HG02970 (cell line): ENCODE measurements around the gene SERPING1.

ENCODE experiments used
- ATAC-seq: cut with Tn5 transposase; IDR thresholded peaks from one replicate; pipeline ENCODE4 v1.9.1; 2021; ENCODE audit warnings: mild to moderate bottlenecking, moderate library complexity, moderate number of reproducible peaks; ENCODE audit not compliant: unreplicated experiment, low FRiP score

The SERPING1 gene

GRCh38 chr11:57596266-57596885, 1.1 kb upstream of the SERPING1 start:
- no peak for ATAC-seq

DNA sequence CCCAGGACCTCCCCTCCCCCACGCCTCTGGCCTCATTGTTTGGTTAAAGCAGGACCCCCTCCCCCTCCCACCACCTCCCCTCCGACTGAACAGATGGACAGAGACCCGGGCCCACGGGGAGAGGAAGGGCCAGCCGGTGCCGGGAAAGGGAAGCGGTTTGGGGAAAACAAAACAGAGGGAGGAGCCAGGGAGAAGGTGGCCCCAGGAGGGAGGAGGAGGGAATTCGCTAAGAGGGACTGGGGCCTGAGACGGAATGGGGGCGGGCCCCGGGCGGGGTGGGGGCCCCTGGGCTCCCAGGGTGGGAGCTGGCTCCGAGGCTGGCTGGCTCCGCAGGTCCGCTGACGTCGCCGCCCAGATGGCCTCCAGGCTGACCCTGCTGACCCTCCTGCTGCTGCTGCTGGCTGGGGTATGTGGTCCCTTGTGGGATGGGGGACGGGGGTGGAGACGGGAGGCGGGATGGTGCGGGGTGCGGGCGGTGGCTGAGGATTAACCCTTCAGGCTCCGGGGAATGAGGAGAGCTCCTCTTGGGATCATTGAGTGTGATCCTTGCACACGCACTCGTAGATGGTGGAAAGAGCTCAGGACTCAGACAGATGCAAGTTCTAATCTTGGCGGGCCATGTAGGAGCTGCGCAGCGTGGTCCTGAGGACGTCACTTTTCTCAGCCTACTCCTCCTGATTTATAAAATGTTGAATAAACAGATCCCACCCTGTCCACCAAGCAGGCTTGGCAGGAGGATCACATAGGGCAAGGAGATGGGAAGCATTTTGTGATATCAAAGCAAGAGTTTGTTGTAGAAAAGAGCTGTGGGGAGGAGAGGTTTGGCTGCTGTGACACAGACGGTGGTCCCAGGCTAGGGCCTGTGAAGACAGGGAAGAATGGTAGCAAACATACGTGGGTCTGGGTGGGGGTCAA, 688 bp downstream of the SERPING1 start:
- ATAC-seq: no peak

- ATAC-seq: no peak
Observed at GRCh38 chr11:57598831-57599155, 1.3 kb downstream of the SERPING1 start.

- ATAC-seq: no peak
Observed at GRCh38 chr11:57599381-57599780, 1.9 kb downstream of the SERPING1 start.

DNA sequence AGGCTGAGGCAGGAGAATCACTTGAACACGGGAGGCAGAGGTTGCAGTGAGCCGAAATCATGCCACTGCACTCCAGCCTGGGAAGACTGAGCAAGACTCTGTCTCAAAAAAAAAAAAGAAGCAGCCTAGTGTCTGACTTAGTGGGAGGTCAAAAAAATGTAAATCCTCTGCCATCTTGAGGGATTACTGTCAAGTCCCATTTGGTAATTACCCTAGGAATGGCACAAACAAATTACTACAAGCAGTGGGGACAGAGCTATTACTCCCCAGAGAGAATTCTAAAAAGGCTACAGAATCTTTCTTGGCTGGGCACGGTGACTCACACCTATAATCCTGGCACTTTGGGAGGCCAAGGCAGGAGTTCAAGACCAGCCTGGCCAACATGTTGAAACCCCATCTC, 3.8 kb downstream of the SERPING1 start:
- ATAC-seq: no peak

GRCh38 chr11:57604296-57605027, 7.0 kb downstream of the SERPING1 start:
- ATAC-seq: no peak

GRCh38 chr11:57605028-57605420, 7.5 kb downstream of the SERPING1 start:
- ATAC-seq: no peak

GRCh38 chr11:57610170-57610569, 12.7 kb downstream of the SERPING1 start:
- ATAC-seq: no peak

DNA sequence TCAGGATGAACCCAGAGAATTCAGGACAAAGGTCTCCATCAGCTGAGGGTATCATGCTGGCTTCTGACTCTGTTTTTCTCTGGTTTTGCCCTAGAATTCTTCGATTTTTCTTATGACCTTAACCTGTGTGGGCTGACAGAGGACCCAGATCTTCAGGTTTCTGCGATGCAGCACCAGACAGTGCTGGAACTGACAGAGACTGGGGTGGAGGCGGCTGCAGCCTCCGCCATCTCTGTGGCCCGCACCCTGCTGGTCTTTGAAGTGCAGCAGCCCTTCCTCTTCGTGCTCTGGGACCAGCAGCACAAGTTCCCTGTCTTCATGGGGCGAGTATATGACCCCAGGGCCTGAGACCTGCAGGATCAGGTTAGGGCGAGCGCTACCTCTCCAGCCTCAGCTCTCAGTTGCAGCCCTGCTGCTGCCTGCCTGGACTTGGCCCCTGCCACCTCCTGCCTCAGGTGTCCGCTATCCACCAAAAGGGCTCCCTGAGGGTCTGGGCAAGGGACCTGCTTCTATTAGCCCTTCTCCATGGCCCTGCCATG, 16.8 kb downstream of the SERPING1 start:
- ATAC-seq: no peak

GRCh38 chr11:57615308-57615707, 17.8 kb downstream of the SERPING1 start:
- ATAC-seq: no peak

DNA sequence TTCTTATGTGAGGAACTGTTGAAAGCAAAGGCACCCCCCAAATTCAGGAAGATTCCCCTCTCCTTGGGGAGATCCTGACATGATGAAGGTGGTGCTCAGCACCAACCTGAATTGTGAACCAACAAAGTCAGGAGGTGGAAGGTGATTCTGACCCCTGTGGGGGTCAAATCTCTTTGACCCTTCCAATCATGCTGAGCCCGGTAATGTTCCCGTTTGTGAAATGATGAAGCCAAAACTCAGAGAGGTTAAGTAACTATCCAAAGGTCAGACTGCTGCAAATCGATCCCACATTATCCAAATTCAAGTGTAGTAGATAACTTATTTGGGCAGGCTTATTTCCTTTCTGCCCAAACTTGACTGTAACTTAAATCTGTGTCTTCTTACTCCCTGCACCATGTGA, 19.1 kb downstream of the SERPING1 start:
- no peak for ATAC-seq

DNA sequence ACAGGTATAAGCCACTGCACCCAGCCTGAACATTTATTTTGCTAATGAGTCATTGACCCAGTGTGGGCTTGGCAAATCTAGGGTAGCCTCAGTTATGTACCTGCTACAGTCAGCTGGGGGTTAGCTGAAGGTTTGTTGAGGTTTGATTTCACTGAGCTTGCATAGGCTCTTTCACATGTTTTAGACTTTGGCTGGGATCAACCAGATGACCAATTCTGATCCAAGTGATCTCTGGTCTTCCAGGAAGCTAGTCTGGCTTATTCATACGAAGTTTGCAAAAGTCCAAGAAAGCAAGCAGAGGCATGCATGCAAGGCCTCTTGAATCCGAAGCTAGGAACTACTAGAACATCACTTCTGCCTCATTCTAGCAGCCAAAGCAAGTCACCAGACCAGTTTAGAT, 21.0 kb downstream of the SERPING1 start:
- ATAC-seq: no peak

GRCh38 chr11:57619331-57619730, 21.8 kb downstream of the SERPING1 start:
- no peak for ATAC-seq

DNA sequence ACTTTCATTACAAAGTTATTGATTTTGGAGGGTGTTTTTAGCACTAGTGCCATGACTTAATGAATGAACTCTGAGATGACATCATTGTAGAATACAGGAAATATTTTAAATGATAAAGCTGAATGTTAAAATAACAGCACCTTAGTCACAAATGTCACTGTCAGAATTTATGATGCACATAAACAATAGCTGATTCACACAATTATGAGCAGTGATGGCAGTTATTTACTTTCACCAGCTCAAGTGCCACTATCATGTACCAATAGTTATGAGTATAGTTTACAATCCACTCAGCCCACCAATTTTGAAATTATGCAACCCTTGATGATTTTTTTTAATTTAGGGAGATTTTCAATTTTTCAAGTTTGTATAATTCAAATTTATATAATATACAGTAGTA, 23.0 kb downstream of the SERPING1 start:
- no peak for ATAC-seq

GRCh38 chr11:57622263-57622662, 24.8 kb downstream of the SERPING1 start:
- no peak for ATAC-seq

DNA sequence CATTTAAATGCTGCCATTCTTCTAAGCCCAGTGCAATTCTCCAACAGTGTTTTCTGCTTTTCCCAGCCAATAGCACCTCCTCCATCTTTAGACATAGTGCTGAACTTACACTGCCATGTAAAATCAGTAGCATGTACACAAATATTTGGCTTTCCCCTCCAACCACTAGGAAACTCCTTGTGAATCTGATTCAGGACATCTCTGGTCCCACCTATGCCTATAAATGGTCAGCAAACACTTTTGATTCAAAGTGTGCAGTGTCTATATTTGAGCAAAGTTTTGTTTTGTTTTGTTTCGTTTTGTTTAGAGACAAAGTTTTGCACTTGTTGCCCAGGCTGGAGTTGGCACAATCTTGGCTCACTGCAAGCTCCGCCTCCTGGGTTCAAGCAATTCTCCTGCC, 27.4 kb downstream of the SERPING1 start:
- no peak for ATAC-seq

DNA sequence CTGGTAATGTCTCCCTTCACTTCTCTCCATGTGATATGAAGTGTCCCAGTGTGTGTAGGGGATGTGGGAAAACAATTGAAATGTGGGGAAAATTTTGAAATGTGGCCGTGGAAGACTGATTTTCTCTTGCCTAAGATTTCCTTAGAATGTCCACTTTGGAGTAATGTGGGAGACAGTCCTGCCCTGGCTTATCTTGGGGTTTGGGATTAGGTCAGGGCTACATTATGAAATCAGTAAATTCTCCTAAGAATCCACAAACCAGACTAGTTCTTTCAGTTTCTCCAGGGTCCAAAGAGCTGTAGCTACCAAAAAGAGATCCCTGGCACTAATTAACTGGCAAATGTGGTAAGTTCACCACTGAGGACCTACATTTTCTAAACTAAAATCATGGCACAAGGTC, 29.4 kb downstream of the SERPING1 start:
- ATAC-seq: no peak

- ATAC-seq: no peak
Observed at GRCh38 chr11:57630171-57630570, 32.7 kb downstream of the SERPING1 start.

GRCh38 chr11:57632116-57632515, 34.6 kb downstream of the SERPING1 start:
- ATAC-seq: no peak

DNA sequence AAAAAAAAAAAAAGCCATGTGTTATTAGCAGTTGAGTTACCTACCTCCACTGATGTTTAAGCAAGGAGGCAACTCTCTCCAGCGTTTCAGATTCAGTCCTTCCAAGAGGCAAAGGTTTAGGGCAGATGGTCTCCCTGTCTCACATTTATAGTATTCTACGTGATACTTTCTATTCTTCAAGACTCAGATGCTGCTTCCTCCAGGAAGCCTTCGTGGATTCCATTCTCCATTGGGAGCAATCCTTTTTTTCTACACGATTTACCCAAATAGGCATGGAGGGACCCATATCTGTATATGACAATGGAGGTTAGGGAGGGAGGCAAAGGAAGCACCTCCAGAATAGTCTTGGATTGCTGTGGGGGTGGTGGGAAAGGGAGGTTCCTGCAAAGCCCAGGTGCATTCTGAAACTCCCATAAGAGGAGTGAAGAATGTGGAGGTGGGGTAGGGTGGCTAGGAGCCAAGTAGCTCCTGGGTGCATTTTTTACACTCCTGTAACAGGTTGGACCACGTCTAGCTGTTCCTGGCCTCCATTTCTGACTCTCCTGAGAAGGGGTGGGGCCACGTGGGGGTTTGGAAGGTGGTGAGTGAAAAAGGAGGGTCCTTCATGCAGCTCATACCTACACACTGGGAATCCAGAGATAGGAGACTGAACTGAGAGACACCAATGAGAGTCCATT, 36.0 kb downstream of the SERPING1 start:
- no peak for ATAC-seq

DNA sequence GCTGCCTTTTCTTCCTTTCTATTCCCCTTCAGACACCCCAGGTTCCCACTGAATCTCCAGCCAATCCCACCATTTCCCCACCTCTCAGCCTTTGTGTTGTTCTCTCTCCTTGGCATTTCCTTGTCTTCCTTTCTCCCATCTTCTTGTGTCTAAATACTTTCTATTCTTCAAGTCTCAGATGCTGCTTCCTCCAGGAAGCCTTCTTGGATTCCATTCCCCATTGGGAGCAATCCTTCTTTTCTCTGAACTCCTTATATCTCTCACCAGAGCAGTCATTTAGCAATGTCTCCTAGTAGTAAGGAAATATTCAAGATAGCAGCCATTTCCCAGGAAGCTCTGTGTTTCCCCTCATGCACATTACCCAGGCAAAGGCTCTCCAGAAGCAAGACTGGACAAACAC, 36.8 kb downstream of the SERPING1 start:
- no peak for ATAC-seq
